NCI-H2171 treated with DMSO at 0.1 percent for 48 hours (cell line): ENCODE results near the gene VSIG4.
"Not testable (repeated sequence)": the region's sequence is repeated elsewhere in the genome, so short reads cannot be mapped to it uniquely, and the experiment has no call there.

Experiments
- DNase-seq: peaks from one replicate; lab custom pipeline; 2025; lab: John Stamatoyannopoulos, UW

Gene VSIG4

DNA sequence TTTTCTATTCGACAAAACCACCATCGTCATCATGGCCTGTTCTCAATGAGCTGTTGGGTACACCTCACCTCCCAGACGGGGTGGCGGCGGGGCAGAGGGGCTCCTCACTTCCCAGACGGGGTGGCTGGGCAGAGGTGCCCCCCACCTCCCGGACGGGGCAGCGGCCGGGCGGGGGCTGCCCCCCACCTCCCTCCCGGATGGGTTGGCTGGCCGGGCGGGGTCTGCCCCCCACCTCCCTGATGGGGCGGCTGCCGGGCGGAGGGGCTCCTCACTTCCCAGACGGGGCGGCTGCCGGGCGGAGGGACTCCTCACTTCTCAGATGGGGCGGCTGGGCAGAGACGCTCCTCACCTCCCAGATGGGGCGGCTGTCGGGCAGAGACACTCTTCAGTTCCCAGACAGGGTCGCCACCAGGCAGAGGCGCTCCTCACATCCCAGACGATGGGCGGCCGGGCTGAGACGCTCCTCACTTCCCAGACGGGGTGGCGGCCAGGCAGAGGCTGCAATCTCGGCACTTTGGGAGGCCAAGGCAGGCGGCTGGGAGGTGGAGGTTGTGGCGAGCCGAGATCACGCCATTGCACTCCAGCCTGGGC lies 64.6 kb downstream of the VSIG4 start:
- not testable (repeated sequence) for DNase-seq
